Neuronal stem cell (in vitro differentiated cells): ENCODE data around the gene RICTOR.

Experiments
- DNase-seq: peaks from one replicate; pipeline ENCODE4 v3.0.0-alpha.2; 2013; ENCODE audit warnings: low spot score
- H2AFZ ChIP-seq: one replicate; pipeline ENCODE4 v1.6.1; 2013; ENCODE audit warnings: mild to moderate bottlenecking, low read length, inconsistent platforms
- H2AK5ac ChIP-seq: 2 replicates; pipeline ENCODE4 v1.6.1; 2013; ENCODE audit warnings: low read depth, mild to moderate bottlenecking, inconsistent platforms, low read length, moderate library complexity, mixed read lengths
- H2BK120ac ChIP-seq: 2 replicates; pipeline ENCODE4 v1.6.1; 2013; ENCODE audit warnings: low read depth, mild to moderate bottlenecking, inconsistent platforms, low read length, moderate library complexity, mixed read lengths
- H2BK12ac ChIP-seq: one replicate; pipeline ENCODE4 v1.6.1; 2013; ENCODE audit warnings: low read length, inconsistent platforms
- H2BK15ac ChIP-seq: 2 replicates; pipeline ENCODE4 v1.6.1; 2013; ENCODE audit warnings: mild to moderate bottlenecking, low read length, inconsistent platforms, mixed read lengths
- H2BK5ac ChIP-seq: one replicate; pipeline ENCODE4 v1.6.1; 2013; ENCODE audit warnings: inconsistent platforms, mild to moderate bottlenecking, low read length, moderate library complexity
- H3K14ac ChIP-seq: one replicate; pipeline ENCODE4 v1.6.1; 2013; ENCODE audit warnings: low read length, inconsistent platforms
- H3K18ac ChIP-seq: 2 replicates; pipeline ENCODE4 v1.6.1; 2013; ENCODE audit warnings: low read length, inconsistent platforms
- H3K23ac ChIP-seq: 2 replicates; pipeline ENCODE4 v1.6.1; 2013; ENCODE audit warnings: low read depth, mild to moderate bottlenecking, mixed read lengths, low read length, inconsistent platforms; ENCODE audit not compliant: poor library complexity
- H3K27ac ChIP-seq: replicated peaks from 3 replicates; pipeline ENCODE4 v1.5.1; 2013; ENCODE audit warnings: low read length, inconsistent platforms
- H3K27me3 ChIP-seq, 3 experiments: 2 replicates each; pipeline ENCODE4 v1.6.1; 2013; ENCODE audit warnings: low read length in 3 of 3, mild to moderate bottlenecking in 2 of 3, inconsistent platforms in 1 of 3, low read depth in 1 of 3, mixed read lengths in 1 of 3, moderate library complexity in 1 of 3; ENCODE audit not compliant: control insufficient read depth in 3 of 3, insufficient read depth in 3 of 3
- H3K36me3 ChIP-seq, 2 donors: replicated peaks in 1 of 2; 2 replicates each; pipeline ENCODE4 v1.6.1; 2013; ENCODE audit warnings: low read length in 2 of 2; ENCODE audit not compliant: control insufficient read depth in 2 of 2, insufficient read depth in 2 of 2
- H3K4ac ChIP-seq: 2 replicates; pipeline ENCODE4 v1.6.1; 2013; ENCODE audit warnings: inconsistent platforms, mild to moderate bottlenecking, low read length, moderate library complexity
- H3K4me1 ChIP-seq, 2 donors: 1 replicate in 1 of 2; 2 replicates in 1 of 2; pipeline ENCODE4 v1.6.1; 2013; ENCODE audit warnings: low read length in 2 of 2, low read depth in 1 of 2; ENCODE audit not compliant: control insufficient read depth in 2 of 2, insufficient read depth in 1 of 2
- H3K4me2 ChIP-seq: one replicate; pipeline ENCODE4 v1.6.1; 2013; ENCODE audit warnings: mild to moderate bottlenecking, low read length, inconsistent platforms; ENCODE audit not compliant: insufficient read depth, poor library complexity, severe bottlenecking
- H3K4me3 ChIP-seq, 2 donors: 2 replicates each; pipeline ENCODE4 v1.5.1; 2013; ENCODE audit warnings: low read length in 2 of 2, mild to moderate bottlenecking in 2 of 2, inconsistent platforms in 1 of 2, moderate library complexity in 1 of 2
- H3K79me1 ChIP-seq: one replicate; pipeline ENCODE4 v1.6.1; 2013; ENCODE audit warnings: low read depth, mild to moderate bottlenecking, inconsistent platforms, low read length, moderate library complexity
- H3K9ac ChIP-seq: one replicate; pipeline ENCODE4 v1.6.1; 2013; ENCODE audit warnings: mild to moderate bottlenecking, low read depth, low read length, inconsistent platforms; ENCODE audit not compliant: poor library complexity
- H3K9me3 ChIP-seq, 2 donors: replicated peaks in 1 of 2; 2 replicates each; pipeline versions ENCODE3 to v1.6.1; 2013; ENCODE audit warnings: low read length in 2 of 2, mild to moderate bottlenecking in 2 of 2, inconsistent platforms in 1 of 2, low read depth in 1 of 2, mixed read lengths in 1 of 2, moderate library complexity in 1 of 2; ENCODE audit not compliant: control insufficient read depth in 2 of 2, insufficient read depth in 1 of 2
- H4K8ac ChIP-seq: one replicate; pipeline ENCODE4 v1.6.1; 2013; ENCODE audit warnings: low read depth, mild to moderate bottlenecking, inconsistent platforms, low read length, moderate library complexity
- H4K91ac ChIP-seq: one replicate; pipeline ENCODE4 v1.6.1; 2013; ENCODE audit warnings: low read length, low read depth, mild to moderate bottlenecking, inconsistent platforms; ENCODE audit not compliant: poor library complexity
- WGBS, 2 donors: extraction: QIAGEN DNeasy Blood & Tissue Kit; methylation state at CpG; one replicate each; pipeline ENCODE4 v1.1.7; 2013; ENCODE audit warnings: missing lambda C conversion rate in 2 of 2, mixed read lengths in 1 of 2; ENCODE audit not compliant: insufficient read length in 2 of 2, insufficient replicate concordance in 1 of 2; ENCODE audit errors: extremely low coverage in 2 of 2; 5-methylcytosine and 5-hydroxymethylcytosine counted together

RICTOR gene

DNA sequence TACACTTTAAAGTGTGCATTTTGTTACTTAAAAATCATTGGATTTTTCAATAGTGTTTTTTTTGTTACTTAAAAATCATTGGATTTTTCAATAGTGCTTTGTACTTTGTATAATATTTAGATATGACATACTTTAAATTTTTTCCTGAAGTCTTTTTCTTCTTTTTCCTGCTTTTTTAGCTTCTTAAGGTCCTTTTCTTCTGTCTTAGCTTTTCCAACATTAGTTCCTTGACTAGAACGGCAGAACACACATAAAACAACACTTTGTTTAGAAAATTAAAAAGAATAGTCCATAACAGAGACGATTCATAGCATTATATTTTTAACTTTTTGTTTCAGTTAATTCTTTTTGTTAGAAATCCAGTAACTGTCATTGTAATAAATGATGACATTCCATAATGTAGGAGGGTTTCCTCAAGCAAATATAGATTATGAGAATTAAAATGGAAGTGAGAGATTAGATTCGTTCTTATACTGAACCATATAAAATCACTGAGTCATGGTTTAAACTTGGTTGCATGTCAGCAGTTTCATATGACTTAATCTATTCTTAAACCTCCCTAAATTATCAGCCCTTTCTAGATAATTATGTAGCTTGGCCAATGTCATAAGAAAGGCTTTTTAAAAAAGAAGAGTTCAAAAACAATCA is 45.3 kb upstream of the RICTOR start:
- DNase-seq = no peak
- H3K14ac ChIP-seq = no peak overlapping the region
- H3K23ac ChIP-seq = no peak overlapping the region
- no CpG with 5 or more reads among the region's 3 CpGs for WGBS, 2 donors
- no peaks in the 10 kb centered on the region for H3K9me3 ChIP-seq
- H3K18ac ChIP-seq = no peak overlapping the region
- no peak overlapping the region for H3K4me2 ChIP-seq
- H2BK120ac ChIP-seq = no peak overlapping the region
- H3K79me1 ChIP-seq = no peaks in the 10 kb centered on the region
- H3K4me3 ChIP-seq = no peak overlapping the region
- H2AK5ac ChIP-seq = no peak overlapping the region
- H3K4me1 ChIP-seq = no peaks in the 10 kb centered on the region
- H2AFZ ChIP-seq = no peak overlapping the region
- H3K36me3 ChIP-seq = no peaks in the 10 kb centered on the region
- H3K27ac ChIP-seq = no peak overlapping the region
- H2BK12ac ChIP-seq = no peak overlapping the region
- H2BK5ac ChIP-seq = no peak overlapping the region
- no peak overlapping the region for H3K4ac ChIP-seq
- H2BK15ac ChIP-seq = no peak overlapping the region
- H3K9ac ChIP-seq = no peak overlapping the region
- H3K27me3 ChIP-seq = peaks cover 0 to 5% (median 0%) of the 10 kb centered on the region in 3 experiments
- H4K91ac ChIP-seq = no peak overlapping the region
- H4K8ac ChIP-seq = no peak overlapping the region

DNA sequence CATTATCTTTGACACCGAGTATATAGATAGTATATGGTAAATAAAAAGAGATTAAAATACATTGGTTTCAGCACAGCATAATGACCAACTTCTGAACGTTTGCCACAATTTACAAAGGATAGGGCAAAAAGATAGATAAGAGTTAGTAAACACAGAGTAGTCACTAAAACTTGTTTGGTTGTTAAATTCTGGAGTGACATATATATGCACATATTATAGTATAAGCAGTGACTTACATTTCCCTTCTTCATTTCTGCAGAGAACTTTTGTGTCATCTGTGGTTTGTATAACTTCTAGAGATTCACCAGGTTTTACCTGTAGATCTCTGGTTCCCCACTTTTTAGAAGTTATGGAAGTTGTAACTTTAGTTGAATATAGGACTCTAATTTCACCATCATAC is 44.4 kb upstream of the RICTOR start:
- no peak overlapping the region for H3K14ac ChIP-seq
- H2BK120ac ChIP-seq = no peak overlapping the region
- no peak overlapping the region for H2BK15ac ChIP-seq
- no peak overlapping the region for H3K27ac ChIP-seq
- no peak for DNase-seq
- no peak overlapping the region for H3K18ac ChIP-seq
- no peak overlapping the region for H4K8ac ChIP-seq
- no peak overlapping the region for H2AFZ ChIP-seq
- H3K4ac ChIP-seq = no peak overlapping the region
- no peak overlapping the region for H3K4me2 ChIP-seq
- H3K36me3 ChIP-seq = no peaks in the 10 kb centered on the region
- H2BK12ac ChIP-seq = no peak overlapping the region
- H3K79me1 ChIP-seq = no peaks in the 10 kb centered on the region
- H2AK5ac ChIP-seq = no peak overlapping the region
- H4K91ac ChIP-seq = no peak overlapping the region
- H2BK5ac ChIP-seq = no peak overlapping the region
- no CpG with 5 or more reads among the region's 2 CpGs for WGBS, 2 donors
- H3K27me3 ChIP-seq = peaks cover 0 to 2% (median 0%) of the 10 kb centered on the region in 3 experiments
- no peaks in the 10 kb centered on the region for H3K4me1 ChIP-seq
- H3K23ac ChIP-seq = no peak overlapping the region
- no peak overlapping the region for H3K9ac ChIP-seq
- no peaks in the 10 kb centered on the region for H3K9me3 ChIP-seq
- H3K4me3 ChIP-seq = no peak overlapping the region

DNA sequence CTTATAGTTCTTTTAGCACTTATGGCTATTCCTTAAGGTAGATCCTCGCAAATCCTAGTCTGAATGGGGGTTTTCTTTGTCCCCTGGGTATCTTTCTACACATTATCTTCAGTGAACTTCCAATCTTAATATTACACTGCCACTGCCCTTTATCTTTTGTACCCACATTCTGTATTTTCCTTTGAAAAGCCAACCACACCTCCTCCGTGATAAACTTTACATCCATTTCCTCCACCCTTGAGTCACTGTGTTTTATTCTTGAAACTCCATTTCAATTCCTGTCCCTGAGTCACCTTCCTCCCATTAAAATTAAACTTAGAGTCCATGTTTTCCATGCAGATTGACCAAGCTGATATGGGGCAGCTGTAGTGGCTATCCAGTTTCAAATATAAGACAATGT is 43.2 kb upstream of the RICTOR start:
- H2BK5ac ChIP-seq = no peak overlapping the region
- no peak overlapping the region for H3K14ac ChIP-seq
- H2AFZ ChIP-seq = no peak overlapping the region
- H2BK15ac ChIP-seq = no peak overlapping the region
- no peak overlapping the region for H4K91ac ChIP-seq
- no peak overlapping the region for H3K4me2 ChIP-seq
- H2AK5ac ChIP-seq = no peak overlapping the region
- WGBS, 2 donors = no CpG with 5 or more reads among the region's 2 CpGs
- H3K27ac ChIP-seq = no peak overlapping the region
- no peaks in the 10 kb centered on the region for H3K9me3 ChIP-seq
- no peaks in the 10 kb centered on the region for H3K36me3 ChIP-seq
- H3K9ac ChIP-seq = no peak overlapping the region
- no peak for DNase-seq
- H2BK120ac ChIP-seq = no peak overlapping the region
- no peak overlapping the region for H2BK12ac ChIP-seq
- H3K4ac ChIP-seq = no peak overlapping the region
- H3K23ac ChIP-seq = no peak overlapping the region
- H3K18ac ChIP-seq = no peak overlapping the region
- no peak overlapping the region for H4K8ac ChIP-seq
- no peaks in the 10 kb centered on the region for H3K79me1 ChIP-seq
- no peak overlapping the region for H3K4me3 ChIP-seq
- no peaks in the 10 kb centered on the region for H3K4me1 ChIP-seq
- peaks cover 0 to 2% (median 0%) of the 10 kb centered on the region in 3 experiments for H3K27me3 ChIP-seq

- no peaks in the 10 kb centered on the region for H3K4me1 ChIP-seq
- H3K9me3 ChIP-seq = no peaks in the 10 kb centered on the region
- no peak overlapping the region for H2BK12ac ChIP-seq
- no peak overlapping the region for H3K23ac ChIP-seq
- no peak overlapping the region for H3K18ac ChIP-seq
- no peak for DNase-seq
- H4K8ac ChIP-seq = no peak overlapping the region
- H2AFZ ChIP-seq = no peak overlapping the region
- no peak overlapping the region for H3K4ac ChIP-seq
- no peak overlapping the region for H3K4me2 ChIP-seq
- no peak overlapping the region for H3K14ac ChIP-seq
- no peaks in the 10 kb centered on the region for H3K27me3 ChIP-seq
- no CpG with 5 or more reads among the region's 3 CpGs for WGBS, 2 donors
- no peak overlapping the region for H2BK120ac ChIP-seq
- no peak overlapping the region for H3K9ac ChIP-seq
- no peak overlapping the region for H2BK15ac ChIP-seq
- no peak overlapping the region for H2AK5ac ChIP-seq
- H3K79me1 ChIP-seq = no peaks in the 10 kb centered on the region
- H2BK5ac ChIP-seq = no peak overlapping the region
- H3K36me3 ChIP-seq = no peaks in the 10 kb centered on the region
- no peak overlapping the region for H3K4me3 ChIP-seq
- no peak overlapping the region for H4K91ac ChIP-seq
- H3K27ac ChIP-seq = no peak overlapping the region
These were observed 42.4 kb upstream of the RICTOR start for GRCh38 chr5:39116344-39117170.
